K562 (cell line): Measurements from ENCODE around the gene LCN1. TPM values are rescaled to one million over a fixed set of nuclear protein-coding genes. Genes with fewer than 3 reads are reported as not detected.

Source experiments
- ATAC-seq: fragments of 200-7000 bp; cut with Tn5 transposase; 3 replicates; pipeline ENCODE4 v1.9.1; 2020; ENCODE audit warnings: moderate library complexity
- BruUV-seq: library from RNA; stranded (reverse); fragments of 400-500 nt; replicated peaks from 2 replicates; lab custom pipeline; 2021; lab: Mats Ljungman, UMichigan
- CTCF ChIA-PET: fragments of 300-600 bp; formaldehyde crosslinking; extraction: SDS; loops from one replicate; lab custom pipeline; 2021; ENCODE audit warnings: low intra/inter-chr PET ratio; lab: Yijun Ruan, JAX
- POLR2A ChIA-PET: fragments of 300-600, 350-650 bp; sonication (Branson Sonifier 250); formaldehyde crosslinking; extraction: SDS; loops from one replicate; lab custom pipeline; 2021; ENCODE audit warnings: antibody characterized with exemption, inconsistent platforms; lab: Yijun Ruan, JAX
- DNase-seq, 4 experiments: peaks; one replicate each; pipeline versions ENCODE4 v3.0.0 to v3.0.0-alpha.2; 2011 to 2018; ENCODE audit warnings: low spot score in 3 of 4, mixed read lengths in 3 of 4; ENCODE audit errors: extremely low read depth in 1 of 4
- FAIRE-seq: peaks from 2 replicates; lab custom pipeline; 2011; peaks lifted over from hg19 to GRCh38; lab: Jason Lieb, UNC
- H2AFZ ChIP-seq: 2 replicates; pipeline ENCODE4 v1.6.0; 2011; ENCODE audit warnings: low read depth, low read length, control low read depth, inconsistent platforms
- H3K27ac ChIP-seq: fragments of 200-600 bp; 3 replicates; pipeline ENCODE4 v1.8.0; 2011; ENCODE audit warnings: low read depth, mild to moderate bottlenecking, control low read depth, inconsistent platforms, low read length, moderate library complexity, mixed read lengths; ENCODE audit errors: extremely low read depth
- H3K27me3 ChIP-seq, 2 experiments: fragments of 300-600 bp in 1 of 2; 2 replicates in 1 of 2; 3 replicates in 1 of 2; pipeline versions ENCODE4 v1.6.0 to v1.8.0; 2011; ENCODE audit warnings: inconsistent platforms in 2 of 2, low read length in 2 of 2, mild to moderate bottlenecking in 1 of 2, mixed read lengths in 1 of 2, moderate library complexity in 1 of 2; ENCODE audit not compliant: control insufficient read depth in 2 of 2, insufficient read depth in 2 of 2
- H3K36me3 ChIP-seq: fragments of 300-600 bp; 3 replicates; pipeline ENCODE4 v1.8.0; 2011; ENCODE audit warnings: mild to moderate bottlenecking, low read length, inconsistent platforms; ENCODE audit not compliant: control insufficient read depth, insufficient read depth
- H3K4me1 ChIP-seq, 2 experiments: fragments of 200-600 bp in 1 of 2; replicated peaks in 1 of 2; 2 replicates in 1 of 2; 3 replicates in 1 of 2; pipeline versions ENCODE4 v1.5.1 to v1.8.0; 2011; ENCODE audit warnings: inconsistent platforms in 2 of 2, low read length in 2 of 2, mild to moderate bottlenecking in 1 of 2, mixed read lengths in 1 of 2, moderate library complexity in 1 of 2; ENCODE audit not compliant: control insufficient read depth in 2 of 2, insufficient read depth in 2 of 2
- H3K4me2 ChIP-seq: 2 replicates; pipeline ENCODE4 v1.6.1; 2011; ENCODE audit warnings: low read length, control low read depth, inconsistent platforms, mixed read lengths; ENCODE audit not compliant: insufficient read depth
- H3K4me3 ChIP-seq: fragments of 200-600 bp; sonication (generic), shearing (Covaris generic); 2 replicates; pipeline ENCODE4 v1.5.1; 2016; ENCODE audit warnings: control low read depth, inconsistent platforms
- H3K79me2 ChIP-seq: fragments of 200-600 bp; 3 replicates; pipeline ENCODE4 v1.8.0; 2011; ENCODE audit warnings: low read length, inconsistent platforms; ENCODE audit not compliant: control insufficient read depth, insufficient read depth
- H3K9ac ChIP-seq, 2 experiments: 2 replicates each; pipeline versions ENCODE4 v1.6.0 to v1.6.1; 2011; ENCODE audit warnings: low read depth in 2 of 2, low read length in 2 of 2, control low read depth in 1 of 2, inconsistent platforms in 1 of 2, mild to moderate bottlenecking in 1 of 2, mixed read lengths in 1 of 2; ENCODE audit not compliant: insufficient read depth in 1 of 2
- H3K9me1 ChIP-seq: one replicate; pipeline ENCODE4 v1.6.0; 2011; ENCODE audit warnings: inconsistent platforms, mild to moderate bottlenecking, low read length, moderate library complexity; ENCODE audit not compliant: control insufficient read depth, insufficient read depth
- H3K9me3 ChIP-seq: replicated peaks from 2 replicates; pipeline ENCODE4 v1.5.1; 2011; ENCODE audit warnings: low read depth, low read length, inconsistent platforms; ENCODE audit not compliant: control insufficient read depth, insufficient read depth
- H4K20me1 ChIP-seq: replicated peaks from 2 replicates; pipeline ENCODE4 v1.6.1; 2011; ENCODE audit warnings: low read length, inconsistent platforms, mixed read lengths; ENCODE audit not compliant: control insufficient read depth, insufficient read depth
- ESRRA ChIP-seq: fragments of 450-650 bp; IDR thresholded peaks from 2 replicates; pipeline ENCODE4 v1.6.1; 2014; ENCODE audit warnings: low read depth, mild to moderate bottlenecking, moderate library complexity, borderline replicate concordance
- ETS2 ChIP-seq: IDR thresholded peaks from 2 replicates; pipeline ENCODE4 v1.6.1; 2016; ENCODE audit warnings: borderline replicate concordance, missing genetic modification characterization, mild to moderate bottlenecking, moderate library complexity, missing compliant biosample characterization; ENCODE audit not compliant: poor library complexity, severe bottlenecking
- PHF8 ChIP-seq: fragments of 200-600 bp; sonication (generic); IDR thresholded peaks from 2 replicates; pipeline ENCODE4 v1.6.1; 2012; ENCODE audit warnings: mixed run types, mild to moderate bottlenecking, inconsistent platforms, low read length, moderate library complexity, borderline replicate concordance
- RBFOX2 ChIP-seq: fragments of 200-400 bp; formaldehyde crosslinking; IDR thresholded peaks from 2 replicates; pipeline ENCODE4 v1.6.1; 2017; ENCODE audit warnings: low read depth, mild to moderate bottlenecking, low read length, moderate library complexity
- TGIF2 ChIP-seq: sonication (generic); formaldehyde crosslinking; IDR thresholded peaks from 2 replicates; pipeline ENCODE4 v1.8.1; 2022; ENCODE audit warnings: mild to moderate bottlenecking, missing genetic modification reagents, moderate library complexity
- WHSC1 ChIP-seq: IDR thresholded peaks from one replicate; pipeline ENCODE4 v1.6.1; 2012; ENCODE audit warnings: low read length, control low read depth, inconsistent platforms
- WGBS: fragments of 100-300 bp; shearing (Covaris generic); methylation state at CpG from one replicate; pipeline ENCODE4 v1.1.6; 2016; ENCODE audit warnings: low coverage, mixed read lengths; ENCODE audit not compliant: insufficient coverage; ENCODE audit errors: missing lambda C conversion rate; 5-methylcytosine and 5-hydroxymethylcytosine counted together
- in situ Hi-C: fragments of 300-500 bp; cut with MboI; formaldehyde crosslinking; loops from 4 replicates; pipeline ENCODE4 v1.15.0; 2018; ENCODE audit warnings: inconsistent platforms, mixed read lengths
- intact Hi-C: fragments of 100-400 bp; cut with micrococcal nuclease; formaldehyde crosslinking; loops from 2 replicates; pipeline ENCODE4 v1.14.2; 2022
- polyA plus RNA-seq, 8 experiments: library from polyadenylated mRNA; depleted of rRNA in 4 of 8; stranded (reverse) in 5 of 8; unstranded in 3 of 8; fragments of >200 nt; fragmentation: Nextera tagmentation in 2 of 8; fragmentation: Illumina TruSeq in 1 of 8; extraction: Ambion mirVana in 2 of 8; extraction: Trizol in 1 of 8; gene quantifications; 2 replicates each; pipeline versions ENCODE4 v1.2.1 to v1.2.3, GENCODE V29; 2011 to 2014; ENCODE audit warnings: inconsistent platforms in 1 of 8, missing spikeins in 1 of 8
- total RNA-seq, 7 experiments: library from RNA; depleted of rRNA in 6 of 7; stranded (reverse); fragments of >200 nt in 6 of 7; fragmentation: Illumina TruSeq in 2 of 7; extraction: Trizol in 2 of 7; gene quantifications; 2 replicates each; pipeline versions ENCODE4 v1.2.1 to v1.2.3, GENCODE V29; 2011 to 2021; ENCODE audit warnings: low replicate concordance in 1 of 7
- TF ChIP-seq, protein P1 (sequence below): IDR thresholded peaks from 2 replicates; pipeline ENCODE4 v1.6.1; 2011; ENCODE audit not compliant: insufficient read length; ENCODE audit errors: extremely low read depth

LCN1 gene
- total and polyA plus RNA-seq, 9 of the 15 experiments (the other 6 are each of a cell fraction or from before 2014, with no cell fraction given): not detected

DNA sequence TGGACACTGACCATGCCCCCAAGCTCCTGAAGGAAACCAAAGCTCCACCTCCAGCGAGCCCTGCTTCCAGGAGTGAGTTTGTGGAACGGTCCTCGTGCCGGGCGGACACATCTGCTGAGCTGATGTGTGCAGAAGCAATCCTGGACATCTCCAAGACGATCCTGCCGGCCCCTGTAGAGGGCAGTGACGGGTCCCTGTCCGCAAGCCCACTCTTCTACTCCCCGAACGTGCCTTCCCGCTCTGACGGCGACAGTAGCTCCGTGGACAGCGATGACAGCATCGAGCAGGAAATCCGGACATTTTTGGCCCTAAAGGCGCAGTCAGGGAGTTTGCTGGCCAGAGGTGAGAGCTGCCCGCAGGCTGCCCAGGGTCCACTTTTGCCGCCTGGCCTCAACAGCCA lies 35.4 kb upstream of the LCN1 start:
- no peak overlapping the region for H3K4me2 ChIP-seq
- intact Hi-C loops (no loop called here), in situ Hi-C loops (no loop called here)
- H3K27ac ChIP-seq: no peak overlapping the region
- H3K9me1 ChIP-seq: no peaks in the 10 kb centered on the region
- no peak for DNase-seq
- H3K9ac ChIP-seq: no peak overlapping the region; a peak in 1 of 4 replicates
- H2AFZ ChIP-seq: no peak overlapping the region
- peaks cover 4 to 16% of the 10 kb centered on the region in 2 experiments; a peak in 4 of 5 replicates for H3K4me1 ChIP-seq
- peaks cover 9% of the 10 kb centered on the region; the same call in 2 of the 3 replicates for H3K79me2 ChIP-seq
- FAIRE-seq: no peak
- H3K27me3 ChIP-seq: no peaks in the 10 kb centered on the region
- H4K20me1 ChIP-seq: no peaks in the 10 kb centered on the region
- H3K4me3 ChIP-seq: no peak overlapping the region
- TF ChIP-seq ESRRA (no peak), RBFOX2 (0 out of 2 replicates have a peak, but pooled peaks have one; percentile 17), TGIF2 (CRISPR knock-in tag) (no peak), WHSC1 (no peak), ETS2 (tag) (no peak), PHF8 (no peak)
- TF ChIP-seq, protein P1, sequence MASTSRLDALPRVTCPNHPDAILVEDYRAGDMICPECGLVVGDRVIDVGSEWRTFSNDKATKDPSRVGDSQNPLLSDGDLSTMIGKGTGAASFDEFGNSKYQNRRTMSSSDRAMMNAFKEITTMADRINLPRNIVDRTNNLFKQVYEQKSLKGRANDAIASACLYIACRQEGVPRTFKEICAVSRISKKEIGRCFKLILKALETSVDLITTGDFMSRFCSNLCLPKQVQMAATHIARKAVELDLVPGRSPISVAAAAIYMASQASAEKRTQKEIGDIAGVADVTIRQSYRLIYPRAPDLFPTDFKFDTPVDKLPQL: no peak
- H3K36me3 ChIP-seq: peaks cover 51% of the 10 kb centered on the region; the same call in 1 of the 3 replicates
- ChIA-PET POLR2A (interaction anchor here (0.6 to 0.9 kb wide), 3 partner anchors 12 to 40 kb away, joined by 3 read pairs; no protein-coding TSS in a partner anchor), CTCF (no interaction called here)
- no peaks in the 10 kb centered on the region for H3K9me3 ChIP-seq
- no peak for ATAC-seq
- WGBS: 93% methylated on average over 17 of the region's 21 CpGs
- no TSS peak for BruUV-seq
